Stomach (tissue), 4 donors: ENCODE results near the gene CLEC4C.

ENCODE experiments used
- EP300 ChIP-seq: sonication (generic); formaldehyde crosslinking; IDR thresholded peaks from one replicate; pipeline ENCODE4 v1.6.1; 2017; ENCODE audit warnings: antibody characterized with exemption
- POLR2A ChIP-seq, 4 donors: fragments of 450-650 bp; IDR thresholded peaks; one replicate each; pipeline ENCODE4 v1.6.1; 2016; ENCODE audit warnings: antibody characterized with exemption in 4 of 4, control low read depth in 2 of 4, mild to moderate bottlenecking in 1 of 4, moderate library complexity in 1 of 4
- TF ChIP-seq, protein P1 (sequence below), 7 experiments: fragments of 450-650 bp in 4 of 7; fragments of 200-600 bp in 3 of 7; sonication (generic) in 3 of 7; IDR thresholded peaks; one replicate each; pipeline ENCODE4 v1.5.1; 2016 to 2019; ENCODE audit warnings: antibody characterized with exemption in 7 of 7, control low read depth in 2 of 7, mild to moderate bottlenecking in 1 of 7

DNA sequence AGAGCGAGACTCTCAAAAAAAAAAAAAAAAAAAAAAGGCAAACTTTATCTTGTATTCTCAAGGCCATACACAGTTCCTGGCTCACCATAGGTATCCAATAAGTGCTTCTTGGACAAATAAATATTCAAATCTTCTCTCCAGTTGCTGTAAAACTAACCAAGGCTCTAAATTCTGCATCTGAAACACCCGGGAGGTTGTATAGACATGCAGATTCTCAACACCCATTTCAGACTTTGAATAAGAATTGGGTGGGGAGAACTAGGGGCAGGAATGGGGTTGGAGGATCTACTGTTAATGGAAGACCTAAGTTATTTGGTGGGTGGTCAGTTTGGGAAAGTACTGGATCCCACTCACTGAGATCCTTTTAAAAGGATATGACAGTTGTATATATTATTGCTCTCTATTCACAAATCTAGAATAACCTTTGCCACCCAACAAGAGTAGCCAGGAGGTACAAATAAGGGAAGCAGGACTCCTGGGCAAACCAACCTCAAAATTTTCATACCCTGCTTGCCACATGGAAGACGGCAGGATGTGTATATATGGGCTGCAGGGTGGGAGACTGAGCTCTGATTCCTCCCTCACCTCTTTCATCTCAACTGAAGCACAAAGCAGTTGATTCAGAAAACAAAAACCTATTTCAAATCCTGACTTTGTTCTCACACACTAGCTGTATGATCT, 52.5 kb downstream of the CLEC4C start:
- TF ChIP-seq POLR2A (IDR thresholded peaks at IDR 0.05) (no peak), EP300 (no peak)
- TF ChIP-seq, protein P1, sequence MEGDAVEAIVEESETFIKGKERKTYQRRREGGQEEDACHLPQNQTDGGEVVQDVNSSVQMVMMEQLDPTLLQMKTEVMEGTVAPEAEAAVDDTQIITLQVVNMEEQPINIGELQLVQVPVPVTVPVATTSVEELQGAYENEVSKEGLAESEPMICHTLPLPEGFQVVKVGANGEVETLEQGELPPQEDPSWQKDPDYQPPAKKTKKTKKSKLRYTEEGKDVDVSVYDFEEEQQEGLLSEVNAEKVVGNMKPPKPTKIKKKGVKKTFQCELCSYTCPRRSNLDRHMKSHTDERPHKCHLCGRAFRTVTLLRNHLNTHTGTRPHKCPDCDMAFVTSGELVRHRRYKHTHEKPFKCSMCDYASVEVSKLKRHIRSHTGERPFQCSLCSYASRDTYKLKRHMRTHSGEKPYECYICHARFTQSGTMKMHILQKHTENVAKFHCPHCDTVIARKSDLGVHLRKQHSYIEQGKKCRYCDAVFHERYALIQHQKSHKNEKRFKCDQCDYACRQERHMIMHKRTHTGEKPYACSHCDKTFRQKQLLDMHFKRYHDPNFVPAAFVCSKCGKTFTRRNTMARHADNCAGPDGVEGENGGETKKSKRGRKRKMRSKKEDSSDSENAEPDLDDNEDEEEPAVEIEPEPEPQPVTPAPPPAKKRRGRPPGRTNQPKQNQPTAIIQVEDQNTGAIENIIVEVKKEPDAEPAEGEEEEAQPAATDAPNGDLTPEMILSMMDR (IDR thresholded peaks at IDR 0.05), result no peak
